NT2/D1 (cell line): ENCODE results near the gene MCEMP1.

Source experiments
- DNase-seq: peaks from one replicate; pipeline ENCODE4 v3.0.0-alpha.2; 2011; ENCODE audit warnings: low read depth, low spot score
- H3K27me3 ChIP-seq: 2 replicates; pipeline ENCODE4 v1.6.0; 2011; ENCODE audit warnings: mild to moderate bottlenecking; ENCODE audit not compliant: insufficient read length, insufficient read depth
- H3K36me3 ChIP-seq: 2 replicates; pipeline ENCODE4 v1.6.1; 2011; ENCODE audit warnings: mild to moderate bottlenecking, low read length, mixed read lengths; ENCODE audit not compliant: insufficient read depth, insufficient read length
- H3K4me1 ChIP-seq: 2 replicates; pipeline ENCODE4 v1.5.1; 2011; ENCODE audit not compliant: insufficient read depth, insufficient read length
- H3K4me3 ChIP-seq: 2 replicates; pipeline ENCODE4 v1.5.1; 2011; ENCODE audit warnings: low read depth; ENCODE audit not compliant: insufficient read length
- H3K9ac ChIP-seq: 2 replicates; pipeline ENCODE4 v1.6.0; 2011; ENCODE audit warnings: low read depth; ENCODE audit not compliant: insufficient read length
- H3K9me3 ChIP-seq: 2 replicates; pipeline ENCODE4 v1.5.1; 2011; ENCODE audit warnings: mild to moderate bottlenecking, low read length; ENCODE audit not compliant: insufficient read depth
- SUZ12 ChIP-seq: IDR thresholded peaks from 2 replicates; pipeline ENCODE4 v1.6.1; 2011; ENCODE audit not compliant: insufficient read length, insufficient read depth; ENCODE audit errors: extremely low read depth
- YY1 ChIP-seq: IDR thresholded peaks from 2 replicates; pipeline ENCODE4 v1.6.1; 2011; ENCODE audit not compliant: insufficient read length, insufficient read depth
- ZNF274 ChIP-seq: IDR thresholded peaks from 2 replicates; pipeline ENCODE4 v1.6.1; 2011; ENCODE audit warnings: mild to moderate bottlenecking, low read depth, low read length

The MCEMP1 gene

DNA sequence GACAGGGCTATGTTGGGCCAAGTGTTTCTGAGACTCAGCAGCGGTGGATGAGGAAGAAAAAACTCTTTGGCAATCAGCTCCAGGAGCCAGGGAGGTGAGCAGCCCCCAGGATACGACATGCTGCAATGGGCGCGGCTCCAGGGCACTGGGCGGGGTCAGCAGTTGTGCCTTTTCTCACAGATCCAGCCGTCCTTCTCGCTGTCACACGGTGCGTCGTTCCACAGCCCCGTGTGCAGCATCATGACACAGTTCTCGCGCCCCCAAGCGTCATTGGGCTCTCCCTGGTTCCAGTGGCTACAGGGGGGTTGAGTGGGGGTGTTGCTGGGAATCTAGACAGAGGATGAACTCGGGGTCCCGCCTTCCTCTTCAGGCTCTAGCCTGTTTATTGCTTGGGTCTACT, 52.3 kb downstream of the MCEMP1 start:
- Histone ChIP-seq H3K4me3 (no peak overlapping the region), H3K9ac (no peak overlapping the region), H3K27me3 (peaks cover 56% of the 10 kb centered on the region), H3K9me3 (no peaks in the 10 kb centered on the region; the same call in 1 of the 2 replicates), H3K4me1 (peaks cover 8% of the 10 kb centered on the region), H3K36me3 (no peaks in the 10 kb centered on the region)
- TF ChIP-seq SUZ12 (no peak), ZNF274 (no peak), YY1 (no peak)
- DNase-seq, result no peak
